PFSK-1 (cell line): ENCODE data around the gene TMEM132A. TPM values are rescaled to one million over a fixed set of nuclear protein-coding genes. Genes with fewer than 3 reads are reported as not detected.

ENCODE experiments used
- FOXP2 ChIP-seq: optimal IDR thresholded peaks from 2 replicates; pipeline ENCODE3; 2011; ENCODE audit warnings: borderline replicate concordance, control low read depth, inconsistent platforms; ENCODE audit not compliant: insufficient read depth; ENCODE audit errors: extremely low read length, extremely low read depth
- POLR2AphosphoS5 ChIP-seq: IDR thresholded peaks from 2 replicates; pipeline ENCODE4 v1.6.1; 2012; ENCODE audit warnings: low read depth, mild to moderate bottlenecking, control low read depth, low read length, moderate library complexity
- SIN3A ChIP-seq: IDR thresholded peaks from 2 replicates; pipeline ENCODE4 v1.6.1; 2012; ENCODE audit warnings: mild to moderate bottlenecking, low read length, moderate library complexity, borderline replicate concordance; ENCODE audit not compliant: insufficient read depth
- TAF1 ChIP-seq: IDR thresholded peaks from 2 replicates; pipeline ENCODE4 v1.6.1; 2012; ENCODE audit warnings: low read length, control low read depth, borderline replicate concordance; ENCODE audit not compliant: insufficient read depth
- polyA plus RNA-seq: library from polyadenylated mRNA; unstranded; fragments of >200 nt; gene quantifications from one replicate; pipeline ENCODE4 v1.2.1, GENCODE V29; 2012; ENCODE audit warnings: low read depth, missing spikeins; ENCODE audit not compliant: insufficient read length
- TF ChIP-seq, protein P1 (sequence below), 2 experiments: IDR thresholded peaks; 2 replicates each; pipeline versions ENCODE4 v1.6.1 to v1.8.0; 2011 to 2012; ENCODE audit warnings: low read depth in 2 of 2, low read length in 2 of 2, control low read depth in 1 of 2, inconsistent platforms in 1 of 2, mild to moderate bottlenecking in 1 of 2, moderate library complexity in 1 of 2; ENCODE audit not compliant: insufficient read depth in 1 of 2

The TMEM132A gene, protein sequence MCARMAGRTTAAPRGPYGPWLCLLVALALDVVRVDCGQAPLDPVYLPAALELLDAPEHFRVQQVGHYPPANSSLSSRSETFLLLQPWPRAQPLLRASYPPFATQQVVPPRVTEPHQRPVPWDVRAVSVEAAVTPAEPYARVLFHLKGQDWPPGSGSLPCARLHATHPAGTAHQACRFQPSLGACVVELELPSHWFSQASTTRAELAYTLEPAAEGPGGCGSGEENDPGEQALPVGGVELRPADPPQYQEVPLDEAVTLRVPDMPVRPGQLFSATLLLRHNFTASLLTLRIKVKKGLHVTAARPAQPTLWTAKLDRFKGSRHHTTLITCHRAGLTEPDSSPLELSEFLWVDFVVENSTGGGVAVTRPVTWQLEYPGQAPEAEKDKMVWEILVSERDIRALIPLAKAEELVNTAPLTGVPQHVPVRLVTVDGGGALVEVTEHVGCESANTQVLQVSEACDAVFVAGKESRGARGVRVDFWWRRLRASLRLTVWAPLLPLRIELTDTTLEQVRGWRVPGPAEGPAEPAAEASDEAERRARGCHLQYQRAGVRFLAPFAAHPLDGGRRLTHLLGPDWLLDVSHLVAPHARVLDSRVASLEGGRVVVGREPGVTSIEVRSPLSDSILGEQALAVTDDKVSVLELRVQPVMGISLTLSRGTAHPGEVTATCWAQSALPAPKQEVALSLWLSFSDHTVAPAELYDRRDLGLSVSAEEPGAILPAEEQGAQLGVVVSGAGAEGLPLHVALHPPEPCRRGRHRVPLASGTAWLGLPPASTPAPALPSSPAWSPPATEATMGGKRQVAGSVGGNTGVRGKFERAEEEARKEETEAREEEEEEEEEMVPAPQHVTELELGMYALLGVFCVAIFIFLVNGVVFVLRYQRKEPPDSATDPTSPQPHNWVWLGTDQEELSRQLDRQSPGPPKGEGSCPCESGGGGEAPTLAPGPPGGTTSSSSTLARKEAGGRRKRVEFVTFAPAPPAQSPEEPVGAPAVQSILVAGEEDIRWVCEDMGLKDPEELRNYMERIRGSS
- polyA plus RNA-seq: 101 TPM

DNA sequence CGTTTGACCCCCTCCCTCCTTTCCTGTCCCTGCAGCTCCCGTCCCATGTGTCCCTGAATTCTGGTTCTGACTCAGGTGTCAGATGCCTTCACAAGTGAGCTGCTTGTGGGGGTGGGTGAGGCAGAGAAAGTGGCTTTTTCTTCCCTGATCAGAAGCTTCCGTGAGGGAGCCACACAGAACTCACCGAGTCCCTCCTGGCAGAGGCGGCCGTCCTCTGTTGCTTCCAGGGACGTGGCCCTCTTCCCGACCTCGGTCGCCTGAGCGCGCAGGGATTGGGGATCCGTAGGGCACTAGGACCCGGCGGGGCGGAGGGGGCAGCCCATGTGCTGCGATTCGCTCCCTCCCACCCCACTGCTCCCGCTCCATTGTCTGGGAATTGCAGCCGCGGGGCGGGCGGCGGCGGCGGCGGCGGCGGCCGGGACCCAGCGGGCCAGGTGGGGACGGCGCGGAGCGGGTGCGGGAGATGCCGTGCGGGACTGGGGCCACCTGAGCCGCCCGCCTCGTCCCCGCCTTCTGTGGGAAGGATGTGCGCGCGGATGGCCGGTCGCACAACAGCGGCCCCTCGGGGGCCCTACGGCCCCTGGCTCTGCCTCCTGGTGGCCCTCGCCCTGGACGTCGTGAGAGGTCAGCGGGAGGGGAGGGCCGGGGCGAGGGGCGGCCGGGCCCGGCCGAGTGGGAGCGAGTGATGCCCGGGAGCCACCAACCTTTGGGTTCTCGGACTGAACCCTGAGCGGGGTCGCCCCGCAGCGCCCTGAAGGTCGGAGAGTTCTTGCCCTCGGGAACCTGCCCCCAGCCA is at the start of gene TMEM132A:
Gene TMEM132A (plus strand): TSS at position 351 of the 796 bp plus-strand sequence. CDS start 174 bp downstream, at position 525.
- TF ChIP-seq SIN3A (no peak), FOXP2 (peak; percentile 77), TAF1 (peak; percentile 45; the same call in 1 of the 2 replicates)

DNA sequence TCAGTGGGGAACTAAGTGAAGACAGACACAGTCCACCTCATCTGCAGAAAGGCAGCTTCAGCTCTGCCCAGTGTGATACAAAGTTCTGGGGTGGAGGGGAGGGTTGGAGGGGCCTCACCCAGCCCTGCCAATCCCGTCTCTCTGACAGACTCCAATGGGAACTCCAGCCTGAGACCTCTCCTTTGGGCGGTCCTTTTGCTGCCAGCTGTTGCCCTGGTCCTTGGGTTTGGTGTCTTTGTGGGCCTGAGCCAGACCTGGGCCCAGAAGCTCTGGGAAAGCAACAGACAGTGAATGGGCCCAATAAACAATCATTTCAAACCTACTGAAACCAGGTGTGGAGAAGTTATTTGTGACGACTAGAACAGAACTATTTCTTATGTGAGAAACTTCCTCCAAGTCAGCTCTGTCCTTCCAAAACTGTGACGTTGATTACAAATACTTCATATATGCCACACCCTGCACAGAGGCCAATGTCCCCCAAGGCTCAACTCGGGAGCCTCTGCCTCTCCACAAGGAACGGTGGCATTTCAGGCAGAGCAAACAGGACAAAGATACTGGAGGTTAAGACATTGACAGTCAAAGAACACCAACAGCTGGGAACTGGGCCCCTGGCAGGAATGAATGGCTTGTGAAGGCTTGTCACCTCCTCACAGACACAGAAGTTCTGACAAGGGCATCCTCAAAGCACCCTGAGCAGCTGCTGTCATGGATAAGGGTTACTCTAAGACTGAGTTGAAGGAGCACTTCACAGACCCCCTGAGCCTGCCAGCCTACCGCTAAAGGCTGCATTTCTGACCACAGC is 48.7 kb upstream of the TMEM132A start:
- TF ChIP-seq TAF1: no peak
- no peak for TF ChIP-seq SIN3A
- no peak for TF ChIP-seq POLR2AphosphoS5
- TF ChIP-seq, protein P1, sequence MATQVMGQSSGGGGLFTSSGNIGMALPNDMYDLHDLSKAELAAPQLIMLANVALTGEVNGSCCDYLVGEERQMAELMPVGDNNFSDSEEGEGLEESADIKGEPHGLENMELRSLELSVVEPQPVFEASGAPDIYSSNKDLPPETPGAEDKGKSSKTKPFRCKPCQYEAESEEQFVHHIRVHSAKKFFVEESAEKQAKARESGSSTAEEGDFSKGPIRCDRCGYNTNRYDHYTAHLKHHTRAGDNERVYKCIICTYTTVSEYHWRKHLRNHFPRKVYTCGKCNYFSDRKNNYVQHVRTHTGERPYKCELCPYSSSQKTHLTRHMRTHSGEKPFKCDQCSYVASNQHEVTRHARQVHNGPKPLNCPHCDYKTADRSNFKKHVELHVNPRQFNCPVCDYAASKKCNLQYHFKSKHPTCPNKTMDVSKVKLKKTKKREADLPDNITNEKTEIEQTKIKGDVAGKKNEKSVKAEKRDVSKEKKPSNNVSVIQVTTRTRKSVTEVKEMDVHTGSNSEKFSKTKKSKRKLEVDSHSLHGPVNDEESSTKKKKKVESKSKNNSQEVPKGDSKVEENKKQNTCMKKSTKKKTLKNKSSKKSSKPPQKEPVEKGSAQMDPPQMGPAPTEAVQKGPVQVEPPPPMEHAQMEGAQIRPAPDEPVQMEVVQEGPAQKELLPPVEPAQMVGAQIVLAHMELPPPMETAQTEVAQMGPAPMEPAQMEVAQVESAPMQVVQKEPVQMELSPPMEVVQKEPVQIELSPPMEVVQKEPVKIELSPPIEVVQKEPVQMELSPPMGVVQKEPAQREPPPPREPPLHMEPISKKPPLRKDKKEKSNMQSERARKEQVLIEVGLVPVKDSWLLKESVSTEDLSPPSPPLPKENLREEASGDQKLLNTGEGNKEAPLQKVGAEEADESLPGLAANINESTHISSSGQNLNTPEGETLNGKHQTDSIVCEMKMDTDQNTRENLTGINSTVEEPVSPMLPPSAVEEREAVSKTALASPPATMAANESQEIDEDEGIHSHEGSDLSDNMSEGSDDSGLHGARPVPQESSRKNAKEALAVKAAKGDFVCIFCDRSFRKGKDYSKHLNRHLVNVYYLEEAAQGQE (IDR thresholded peaks at IDR 0.05; ENCODE audit: insufficient read depth in 1 of 2, low read depth in 2 of 2, low read length in 2 of 2): no peak
- TF ChIP-seq FOXP2: no peak

DNA sequence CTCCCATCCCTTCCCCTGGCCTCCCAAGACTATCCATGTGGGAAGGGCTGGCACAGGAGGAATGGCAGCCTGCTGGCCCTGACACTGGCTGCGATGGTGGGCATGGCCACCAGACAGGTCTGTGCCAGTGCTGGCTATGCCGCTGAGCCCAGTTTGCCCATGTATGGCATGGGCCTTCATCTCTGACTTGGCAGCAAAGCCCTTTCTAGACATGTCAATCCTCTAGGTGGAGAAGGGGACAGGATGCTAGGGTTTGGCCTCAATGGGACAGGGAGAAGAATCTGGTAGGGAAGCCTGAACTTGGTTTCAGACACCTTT is 48.1 kb upstream of the TMEM132A start:
- TF ChIP-seq FOXP2 (no peak), POLR2AphosphoS5 (no peak)

DNA sequence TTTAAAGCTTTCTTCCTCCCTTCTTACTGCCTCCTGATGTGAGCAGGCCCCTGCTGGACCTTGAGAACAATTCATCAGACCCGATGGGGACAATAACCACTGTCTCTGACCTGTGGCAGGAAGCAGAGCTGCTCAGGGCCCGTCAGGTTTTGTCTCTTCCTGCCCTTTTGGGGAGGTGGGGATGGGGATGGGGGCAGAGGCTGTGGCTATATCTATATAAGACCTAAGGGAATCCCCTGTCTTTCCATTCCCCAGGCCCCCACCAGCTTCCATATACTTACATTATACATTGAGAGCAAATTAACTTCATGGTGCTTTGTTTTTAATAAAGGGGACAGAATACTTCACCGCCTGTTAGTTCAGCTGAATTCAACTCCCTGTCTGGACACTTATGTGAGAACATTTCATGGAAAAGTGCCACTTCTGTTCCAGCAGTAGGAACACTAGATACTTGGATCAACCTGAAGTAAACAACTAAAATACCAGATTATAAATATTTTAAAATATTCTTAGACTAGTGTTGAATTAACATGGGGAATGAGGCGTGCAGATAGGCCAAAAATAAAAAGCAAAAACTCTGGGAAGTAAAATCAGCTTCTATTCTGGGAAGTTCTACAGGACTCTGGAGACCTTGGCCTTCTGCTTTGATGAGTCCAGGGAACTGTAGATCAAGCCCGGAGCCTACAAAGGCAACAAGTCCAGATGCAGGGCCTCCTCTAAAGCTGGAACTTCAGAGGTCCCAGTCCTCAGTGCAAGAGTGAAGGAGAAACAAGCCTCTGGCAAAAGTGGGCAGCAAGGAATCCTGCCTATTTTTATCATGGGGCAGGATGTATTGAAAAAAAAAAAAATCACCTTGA is 45.8 kb upstream of the TMEM132A start:
- TF ChIP-seq SIN3A (no peak), TAF1 (no peak)

DNA sequence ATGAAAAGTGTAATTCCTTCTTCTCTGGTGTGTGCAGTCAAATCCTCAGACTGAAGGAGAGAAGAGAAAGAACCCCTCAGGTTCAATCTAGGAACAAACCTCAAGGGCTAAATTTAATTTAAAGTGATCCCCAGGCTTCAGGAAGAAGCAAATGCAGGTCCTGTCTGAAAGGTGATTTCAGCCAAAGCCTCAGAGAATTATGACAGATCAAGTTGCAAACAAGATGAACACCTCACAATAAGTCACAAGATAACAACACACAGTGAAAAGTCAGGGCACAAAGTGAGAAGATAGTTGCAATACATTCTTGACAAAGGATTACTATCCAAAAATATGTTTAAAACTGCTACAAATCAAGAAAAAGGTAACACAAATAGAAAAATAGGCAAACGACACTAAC is 45.2 kb upstream of the TMEM132A start:
- TF ChIP-seq TAF1: no peak
- TF ChIP-seq SIN3A: no peak
- no peak for TF ChIP-seq POLR2AphosphoS5
- TF ChIP-seq FOXP2: no peak
- TF ChIP-seq, protein P1 (IDR thresholded peaks at IDR 0.05; ENCODE audit: insufficient read depth in 1 of 2, low read depth in 2 of 2, low read length in 2 of 2): no peak

DNA sequence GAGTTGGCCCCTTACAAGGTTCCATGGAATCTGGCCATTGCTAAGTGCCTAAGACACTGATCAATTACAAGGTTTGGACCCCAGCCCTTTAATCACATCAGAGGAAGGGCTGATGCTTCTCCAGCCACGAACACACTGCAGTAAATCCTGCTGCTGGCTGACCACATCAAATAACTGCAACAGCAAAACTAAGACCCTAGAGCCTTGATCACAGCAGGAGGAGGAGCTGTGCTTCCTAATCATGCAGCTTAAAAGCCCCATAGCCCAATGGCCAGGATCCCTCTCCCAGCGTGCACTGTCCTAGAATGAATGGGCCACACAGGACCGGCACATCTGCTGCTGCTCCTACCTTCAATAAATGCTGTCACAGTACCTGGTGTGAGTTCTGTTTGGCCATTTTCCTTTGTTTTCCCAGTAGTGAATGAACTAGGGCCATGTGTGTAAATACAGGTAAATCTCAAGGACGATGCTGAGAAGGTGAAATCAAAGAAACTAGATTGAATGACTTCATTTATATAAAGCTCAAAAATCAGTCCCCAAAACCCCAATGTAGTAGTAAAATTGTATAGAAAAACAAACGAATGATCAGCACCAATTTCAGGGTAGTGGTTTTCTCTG is 44.2 kb upstream of the TMEM132A start:
- TF ChIP-seq, protein P1 (IDR thresholded peaks at IDR 0.05; ENCODE audit: insufficient read depth in 1 of 2, low read depth in 2 of 2, low read length in 2 of 2): no peak
- TF ChIP-seq FOXP2: no peak
- TF ChIP-seq TAF1: no peak
- TF ChIP-seq POLR2AphosphoS5: no peak
- TF ChIP-seq SIN3A: no peak
